H9 (cell line): ENCODE results near the gene KLHL10. TPM values are rescaled to one million over a fixed set of nuclear protein-coding genes. Genes with fewer than 3 reads are reported as not detected.
A peak's percentile ranks its signal among the peaks of the same experiment; 100 is the strongest.

Experiments used
- DNase-seq: peaks from one replicate; pipeline ENCODE4 v3.0.0-alpha.2; 2017
- H2AFZ ChIP-seq: one replicate; pipeline ENCODE4 v1.6.1; 2013; ENCODE audit warnings: mild to moderate bottlenecking, low read length, control low read depth, moderate library complexity
- H2AK5ac ChIP-seq: 2 replicates; pipeline ENCODE4 v1.6.1; 2013; ENCODE audit warnings: low read length, control low read depth, mixed read lengths; ENCODE audit not compliant: insufficient read length
- H2BK120ac ChIP-seq: one replicate; pipeline ENCODE4 v1.6.1; 2013; ENCODE audit warnings: low read depth, mild to moderate bottlenecking, low read length, control low read depth, inconsistent platforms; ENCODE audit not compliant: poor library complexity, severe bottlenecking
- H2BK12ac ChIP-seq: 2 replicates; pipeline ENCODE4 v1.6.1; 2013; ENCODE audit warnings: low read length, control low read depth, mixed read lengths, low read depth; ENCODE audit not compliant: insufficient read length
- H2BK15ac ChIP-seq: 2 replicates; pipeline ENCODE4 v1.6.1; 2013; ENCODE audit warnings: low read depth, low read length, control low read depth
- H2BK20ac ChIP-seq: one replicate; pipeline ENCODE4 v1.6.1; 2013; ENCODE audit warnings: low read depth, mild to moderate bottlenecking, low read length, control low read depth, inconsistent platforms; ENCODE audit not compliant: poor library complexity, severe bottlenecking
- H2BK5ac ChIP-seq: 2 replicates; pipeline ENCODE4 v1.6.1; 2013; ENCODE audit warnings: low read length, control low read depth, mixed read lengths; ENCODE audit not compliant: insufficient read length
- H3K14ac ChIP-seq: 2 replicates; pipeline ENCODE4 v1.6.1; 2013; ENCODE audit warnings: low read length, control low read depth; ENCODE audit not compliant: insufficient read depth
- H3K18ac ChIP-seq: 2 replicates; pipeline ENCODE4 v1.6.1; 2013; ENCODE audit warnings: low read depth, mild to moderate bottlenecking, mixed read lengths, low read length, control low read depth; ENCODE audit not compliant: insufficient read length
- H3K23ac ChIP-seq: 2 replicates; pipeline ENCODE4 v1.6.1; 2013; ENCODE audit warnings: low read length, control low read depth, mixed read lengths, low read depth; ENCODE audit not compliant: insufficient read length
- H3K23me2 ChIP-seq: 2 replicates; pipeline ENCODE4 v1.6.1; 2013; ENCODE audit warnings: low read depth, mild to moderate bottlenecking, mixed read lengths, low read length, control low read depth; ENCODE audit not compliant: insufficient read length, poor library complexity, severe bottlenecking
- H3K27ac ChIP-seq: 2 replicates; pipeline ENCODE4 v1.5.1; 2013; ENCODE audit warnings: low read length, control low read depth, mixed read lengths, low read depth; ENCODE audit not compliant: insufficient read length
- H3K27me3 ChIP-seq: 2 replicates; pipeline ENCODE4 v1.6.1; 2013; ENCODE audit warnings: low read length, control low read depth, inconsistent platforms; ENCODE audit not compliant: insufficient read depth
- H3K4ac ChIP-seq: 2 replicates; pipeline ENCODE4 v1.6.1; 2013; ENCODE audit warnings: low read depth, mild to moderate bottlenecking, control low read depth, inconsistent platforms, low read length, moderate library complexity
- H3K4me1 ChIP-seq: 2 replicates; pipeline ENCODE4 v1.6.1; 2013; ENCODE audit warnings: low read length, control low read depth, inconsistent platforms; ENCODE audit not compliant: insufficient read depth
- H3K4me2 ChIP-seq: 2 replicates; pipeline ENCODE4 v1.6.1; 2013; ENCODE audit warnings: low read length, control low read depth, mixed read lengths; ENCODE audit not compliant: insufficient read length, insufficient read depth
- H3K56ac ChIP-seq: 2 replicates; pipeline ENCODE4 v1.6.1; 2013; ENCODE audit warnings: low read depth, mild to moderate bottlenecking, mixed read lengths, low read length, control low read depth; ENCODE audit not compliant: insufficient read length
- H3K79me1 ChIP-seq: 2 replicates; pipeline ENCODE4 v1.6.1; 2013; ENCODE audit warnings: low read depth, mild to moderate bottlenecking, moderate library complexity, low read length, control low read depth, inconsistent platforms; ENCODE audit not compliant: insufficient read depth, poor library complexity, severe bottlenecking
- H3K79me2 ChIP-seq: 2 replicates; pipeline ENCODE4 v1.6.1; 2013; ENCODE audit warnings: low read length, control low read depth, inconsistent platforms; ENCODE audit not compliant: insufficient read depth
- H3K9ac ChIP-seq: 2 replicates; pipeline ENCODE4 v1.6.1; 2013; ENCODE audit warnings: low read length, control low read depth, mixed read lengths; ENCODE audit not compliant: insufficient read length; ENCODE audit errors: extremely low read depth
- H3K9me3 ChIP-seq: one replicate; pipeline ENCODE4 v1.6.1; 2013; ENCODE audit warnings: low read depth, low read length, inconsistent platforms; ENCODE audit not compliant: control insufficient read depth
- H3T11ph ChIP-seq: one replicate; pipeline ENCODE4 v1.6.1; 2013; ENCODE audit warnings: mild to moderate bottlenecking, low read length, control low read depth, inconsistent platforms
- H4K20me1 ChIP-seq: one replicate; pipeline ENCODE4 v1.6.1; 2013; ENCODE audit not compliant: control insufficient read depth, insufficient read length, insufficient read depth
- H4K5ac ChIP-seq: 2 replicates; pipeline ENCODE4 v1.6.1; 2013; ENCODE audit warnings: low read depth, mild to moderate bottlenecking, mixed read lengths, low read length, control low read depth; ENCODE audit not compliant: insufficient read length
- H4K8ac ChIP-seq: replicated peaks from 2 replicates; pipeline ENCODE4 v1.6.1; 2013; ENCODE audit warnings: low read length, control low read depth, mixed read lengths, low read depth; ENCODE audit not compliant: insufficient read length
- H4K91ac ChIP-seq: 2 replicates; pipeline ENCODE4 v1.6.1; 2013; ENCODE audit warnings: low read depth, mild to moderate bottlenecking, moderate library complexity, mixed read lengths, low read length, control low read depth; ENCODE audit not compliant: insufficient read length
- H3K27ac Mint-ChIP-seq, 3 experiments: 2 replicates in 2 of 3; 3 replicates in 1 of 3; pipeline ENCODE4 v1.8.0; 2020 to 2021; ENCODE audit warnings: mixed read lengths in 3 of 3, mild to moderate bottlenecking in 1 of 3, moderate library complexity in 1 of 3
- H3K27me3 Mint-ChIP-seq: 2 replicates; pipeline ENCODE4 v1.8.0; 2021; ENCODE audit warnings: low read depth, mild to moderate bottlenecking, moderate library complexity, mixed read lengths
- H3K36me3 Mint-ChIP-seq, 3 experiments: 2 replicates in 2 of 3; 3 replicates in 1 of 3; pipeline ENCODE4 v1.8.0; 2020 to 2021; ENCODE audit warnings: low read depth in 3 of 3, mixed read lengths in 3 of 3; ENCODE audit not compliant: insufficient read depth in 1 of 3
- H3K4me1 Mint-ChIP-seq, 2 experiments: 2 replicates each; pipeline ENCODE4 v1.8.0; 2020; ENCODE audit warnings: mixed read lengths in 2 of 2
- H3K4me3 Mint-ChIP-seq, 2 experiments: 2 replicates in 1 of 2; 3 replicates in 1 of 2; pipeline ENCODE4 v1.8.0; 2020 to 2021; ENCODE audit warnings: mild to moderate bottlenecking in 2 of 2, mixed read lengths in 2 of 2, moderate library complexity in 1 of 2
- H3K9me3 Mint-ChIP-seq, 2 experiments: 2 replicates in 1 of 2; 3 replicates in 1 of 2; pipeline ENCODE4 v1.8.0; 2020; ENCODE audit warnings: mild to moderate bottlenecking in 2 of 2, mixed read lengths in 2 of 2, moderate library complexity in 1 of 2
- WGBS: extraction: QIAGEN DNeasy Blood & Tissue Kit; methylation state at CpG from one replicate; pipeline ENCODE4 v1.1.7; 2013; ENCODE audit warnings: missing lambda C conversion rate, low lambda C conversion rate, mixed read lengths; ENCODE audit not compliant: insufficient read length; ENCODE audit errors: extremely low coverage; 5-methylcytosine and 5-hydroxymethylcytosine counted together
- total RNA-seq: library from RNA; stranded (reverse); gene quantifications from 2 replicates; pipeline ENCODE4 v1.2.1, GENCODE V29; 2021
- TF ChIP-seq, protein P1 (sequence below): fragments of 200-600 bp; sonication (generic); conservative IDR thresholded peaks from 3 replicates; pipeline ENCODE4 v1.8.0; 2021; ENCODE audit warnings: antibody characterized with exemption, mild to moderate bottlenecking

KLHL10 gene
- total RNA-seq, 1 experiment from 2014 or later: 0.46 TPM

GRCh38 chr17:41888332-41888965, 50.8 kb downstream of the KLHL10 start:
- Histone ChIP-seq H2BK5ac (no peak overlapping the region), H3K4ac (no peak overlapping the region), H3K23me2 (no peaks in the 10 kb centered on the region), H2BK12ac (no peak overlapping the region), H2BK20ac (no peak overlapping the region), H4K8ac (no peak overlapping the region), H3K9ac (no peak overlapping the region), H2AK5ac (no peak overlapping the region), H4K5ac (no peak overlapping the region), H2AFZ (no peak overlapping the region), H3K14ac (no peak overlapping the region), H3K56ac (no peak overlapping the region), H3K4me1 (no peaks in the 10 kb centered on the region), H3K23ac (no peak overlapping the region), H3K79me1 (no peaks in the 10 kb centered on the region), H3K27ac (no peak overlapping the region), H4K91ac (no peak overlapping the region), H2BK120ac (no peak overlapping the region), H3K27me3 (no peaks in the 10 kb centered on the region), H3K18ac (no peak overlapping the region), H2BK15ac (no peak overlapping the region), H3K4me2 (no peak overlapping the region), H3K9me3 (no peaks in the 10 kb centered on the region), H3T11ph (no peak overlapping the region), H3K79me2 (no peaks in the 10 kb centered on the region), H4K20me1 (no peaks in the 10 kb centered on the region)
- no peaks in the 10 kb centered on the region; the same call in 1 of the 2 replicates for H3K27me3 Mint-ChIP-seq
- no peak for DNase-seq
- no CpG with 5 or more reads among the region's 6 CpGs for WGBS
- TF ChIP-seq, protein P1, sequence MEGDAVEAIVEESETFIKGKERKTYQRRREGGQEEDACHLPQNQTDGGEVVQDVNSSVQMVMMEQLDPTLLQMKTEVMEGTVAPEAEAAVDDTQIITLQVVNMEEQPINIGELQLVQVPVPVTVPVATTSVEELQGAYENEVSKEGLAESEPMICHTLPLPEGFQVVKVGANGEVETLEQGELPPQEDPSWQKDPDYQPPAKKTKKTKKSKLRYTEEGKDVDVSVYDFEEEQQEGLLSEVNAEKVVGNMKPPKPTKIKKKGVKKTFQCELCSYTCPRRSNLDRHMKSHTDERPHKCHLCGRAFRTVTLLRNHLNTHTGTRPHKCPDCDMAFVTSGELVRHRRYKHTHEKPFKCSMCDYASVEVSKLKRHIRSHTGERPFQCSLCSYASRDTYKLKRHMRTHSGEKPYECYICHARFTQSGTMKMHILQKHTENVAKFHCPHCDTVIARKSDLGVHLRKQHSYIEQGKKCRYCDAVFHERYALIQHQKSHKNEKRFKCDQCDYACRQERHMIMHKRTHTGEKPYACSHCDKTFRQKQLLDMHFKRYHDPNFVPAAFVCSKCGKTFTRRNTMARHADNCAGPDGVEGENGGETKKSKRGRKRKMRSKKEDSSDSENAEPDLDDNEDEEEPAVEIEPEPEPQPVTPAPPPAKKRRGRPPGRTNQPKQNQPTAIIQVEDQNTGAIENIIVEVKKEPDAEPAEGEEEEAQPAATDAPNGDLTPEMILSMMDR: no peak
- no peak overlapping the region for H3K4me3 Mint-ChIP-seq
- peaks cover 58 to 87% (median 82%) of the 10 kb centered on the region in 3 experiments; a peak in 6 of 7 replicates for H3K36me3 Mint-ChIP-seq
- no peaks in the 10 kb centered on the region for H3K9me3 Mint-ChIP-seq
- no peaks in the 10 kb centered on the region for H3K4me1 Mint-ChIP-seq
- H3K27ac Mint-ChIP-seq: peak overlapping the region in 1 of 3 experiments; percentile 67; a peak in 3 of 7 replicates
